Fibroblast of lung (primary cell): Measurements from ENCODE around the gene ANKZF1. TPM values are rescaled to one million over a fixed set of nuclear protein-coding genes. Genes with fewer than 3 reads are reported as not detected.

ENCODE experiments used
- DNase-seq, 2 donors: peaks; one replicate each; pipeline versions ENCODE4 v3.0.0 to v3.0.0-alpha.2; 2010; ENCODE audit warnings: low read depth in 2 of 2
- H2AFZ ChIP-seq: 2 replicates; pipeline ENCODE4 v1.5.1; 2012; ENCODE audit warnings: low read length, control low read depth, inconsistent platforms
- H3K27ac ChIP-seq: 2 replicates; pipeline ENCODE4 v1.5.1; 2011; ENCODE audit warnings: low read length, control low read depth; ENCODE audit not compliant: insufficient read depth
- H3K27me3 ChIP-seq: 2 replicates; pipeline ENCODE4 v1.5.1; 2011; ENCODE audit warnings: mild to moderate bottlenecking, low read length; ENCODE audit not compliant: control insufficient read depth, insufficient read depth
- H3K36me3 ChIP-seq: 2 replicates; pipeline ENCODE4 v1.5.1; 2011; ENCODE audit warnings: low read length; ENCODE audit not compliant: control insufficient read depth, insufficient read depth
- H3K4me1 ChIP-seq: 2 replicates; pipeline ENCODE4 v1.5.1; 2011; ENCODE audit warnings: low read length; ENCODE audit not compliant: control insufficient read depth, insufficient read depth; ENCODE audit errors: extremely low read depth
- H3K4me2 ChIP-seq: 2 replicates; pipeline ENCODE4 v1.5.1; 2011; ENCODE audit warnings: low read length, control low read depth; ENCODE audit not compliant: insufficient read depth; ENCODE audit errors: extremely low read depth
- H3K4me3 ChIP-seq, 4 experiments: fragments of 200-600 bp in 1 of 4; sonication (generic) in 1 of 4; replicated peaks in 1 of 4; 2 replicates each; pipeline ENCODE4 v1.5.1; 2011 to 2016; ENCODE audit warnings: low read length in 4 of 4, low read depth in 3 of 4, mild to moderate bottlenecking in 3 of 4, control low read depth in 2 of 4, inconsistent platforms in 1 of 4, mixed read lengths in 1 of 4; ENCODE audit not compliant: insufficient read depth in 1 of 4; ENCODE audit errors: control extremely low read depth in 1 of 4
- H3K79me2 ChIP-seq: 2 replicates; pipeline ENCODE4 v1.5.1; 2012; ENCODE audit warnings: mild to moderate bottlenecking, low read length, inconsistent platforms; ENCODE audit not compliant: control insufficient read depth, insufficient read depth
- H3K9ac ChIP-seq: 2 replicates; pipeline ENCODE4 v1.5.1; 2011; ENCODE audit warnings: mild to moderate bottlenecking, low read length, control low read depth; ENCODE audit not compliant: insufficient read depth
- H3K9me3 ChIP-seq: 2 replicates; pipeline ENCODE4 v1.5.1; 2012; ENCODE audit warnings: low read depth, low read length; ENCODE audit not compliant: control insufficient read depth, insufficient read depth
- H4K20me1 ChIP-seq: 2 replicates; pipeline ENCODE4 v1.5.1; 2011; ENCODE audit warnings: low read length; ENCODE audit not compliant: control insufficient read depth, insufficient read depth; ENCODE audit errors: extremely low read depth
- CTCF ChIP-seq, 2 donors: IDR thresholded peaks in 1 of 2; conservative IDR thresholded peaks in 1 of 2; 1 replicate in 1 of 2; 2 replicates in 1 of 2; pipeline ENCODE4 v1.5.1; 2011 to 2012; ENCODE audit warnings: low read length in 2 of 2, control low read depth in 1 of 2, inconsistent platforms in 1 of 2, low read depth in 1 of 2, mild to moderate bottlenecking in 1 of 2
- EZH2 ChIP-seq: IDR thresholded peaks from 2 replicates; pipeline ENCODE4 v1.5.1; 2012; ENCODE audit warnings: low read length, control low read depth, mild to moderate bottlenecking; ENCODE audit errors: missing control alignments
- polyA plus RNA-seq, 2 donors: library from polyadenylated mRNA; depleted of rRNA in 1 of 2; stranded (reverse) in 1 of 2; unstranded in 1 of 2; fragments of >200 nt; gene quantifications; 2 replicates each; pipeline ENCODE4 v1.2.1, GENCODE V29; 2011 to 2012; ENCODE audit warnings: missing spikeins in 1 of 2
- total RNA-seq: library from RNA; depleted of rRNA; stranded (reverse); fragments of >200 nt; gene quantifications from 2 replicates; pipeline ENCODE4 v1.2.1, GENCODE V29; 2014

ANKZF1 gene
- total and polyA plus RNA-seq, 2 donors (not counting 1 experiment from before 2014, with no cell fraction given) = 13.2 to 32.7 TPM

- no peaks in the 10 kb centered on the region for H4K20me1 ChIP-seq
- H2AFZ ChIP-seq = peak within 1 kb of the TSS; percentile 67
- peaks cover 23% of the 10 kb centered on the region for H3K4me1 ChIP-seq
- DNase-seq = peak in 1 of 2 donors; percentile 50
- H3K4me3 ChIP-seq = peak within 1 kb of the TSS; percentile 39 to 66 (median 52)
- peak within 1 kb of the TSS; percentile 98 for H3K4me2 ChIP-seq
- peak within 1 kb of the TSS; percentile 10 for H3K27ac ChIP-seq
- H3K27me3 ChIP-seq = peaks cover 12% of the 10 kb centered on the region
- TF ChIP-seq CTCF (conservative IDR thresholded peaks at IDR 0.05 in 1 of 2, IDR thresholded peaks at IDR 0.05 in 1 of 2; ENCODE audit: low read depth in 1 of 2, low read length in 2 of 2) = no peak
- TF ChIP-seq EZH2 = no peak
- H3K79me2 ChIP-seq = no peaks in the 10 kb centered on the region
- no peaks in the 10 kb centered on the region for H3K9me3 ChIP-seq
- H3K9ac ChIP-seq = peak within 1 kb of the TSS; percentile 40
- peaks cover 8% of the 10 kb centered on the region for H3K36me3 ChIP-seq
Measured at GRCh38 chr2:219252900-219253752, 23.5 kb downstream of the ANKZF1 start, which contains the start of gene TUBA4B. Gene TUBA4B (plus strand): TSS chr2:219253243. CDS start chr2:219253408, 165 bp downstream.

GRCh38 chr2:219253753-219254589 is 24.4 kb downstream of the ANKZF1 start, which contains the start of gene TUBA4A:
Gene TUBA4A (minus strand): TSS chr2:219253918. CDS start chr2:219253858, 60 bp downstream.
- Histone ChIP-seq H2AFZ (peak within 1 kb of the TSS; percentile 67), H4K20me1 (no peaks in the 10 kb centered on the region), H3K4me2 (peak within 1 kb of the TSS; percentile 98), H3K4me3 (peak within 1 kb of the TSS; percentile 39 to 66 (median 52)), H3K9me3 (no peaks in the 10 kb centered on the region), H3K9ac (peak within 1 kb of the TSS; percentile 40), H3K27ac (peak within 1 kb of the TSS; percentile 10), H3K27me3 (peaks cover 12% of the 10 kb centered on the region), H3K79me2 (no peaks in the 10 kb centered on the region), H3K4me1 (peaks cover 20% of the 10 kb centered on the region), H3K36me3 (peaks cover 5% of the 10 kb centered on the region)
- TF ChIP-seq EZH2 = peak; percentile 74
- TF ChIP-seq CTCF (conservative IDR thresholded peaks at IDR 0.05 in 1 of 2, IDR thresholded peaks at IDR 0.05 in 1 of 2; ENCODE audit: low read depth in 1 of 2, low read length in 2 of 2) = no peak
- peak; percentile 51 to 52 for DNase-seq
